22Rv1 (cell line): ENCODE measurements around the gene AURKA.

ENCODE experiments used
- H3K27ac ChIP-seq: fragments of 450-650 bp; 2 replicates; pipeline ENCODE4 v1.5.1; 2017
- ZFX ChIP-seq: fragments of 450-650 bp; IDR thresholded peaks from 2 replicates; pipeline ENCODE4 v1.6.1; 2017; ENCODE audit warnings: antibody characterized with exemption, borderline replicate concordance
- TF ChIP-seq, protein P1 (sequence below): fragments of 450-650 bp; IDR thresholded peaks from 2 replicates; pipeline ENCODE4 v1.5.1; 2017; ENCODE audit warnings: mild to moderate bottlenecking

The AURKA gene

DNA sequence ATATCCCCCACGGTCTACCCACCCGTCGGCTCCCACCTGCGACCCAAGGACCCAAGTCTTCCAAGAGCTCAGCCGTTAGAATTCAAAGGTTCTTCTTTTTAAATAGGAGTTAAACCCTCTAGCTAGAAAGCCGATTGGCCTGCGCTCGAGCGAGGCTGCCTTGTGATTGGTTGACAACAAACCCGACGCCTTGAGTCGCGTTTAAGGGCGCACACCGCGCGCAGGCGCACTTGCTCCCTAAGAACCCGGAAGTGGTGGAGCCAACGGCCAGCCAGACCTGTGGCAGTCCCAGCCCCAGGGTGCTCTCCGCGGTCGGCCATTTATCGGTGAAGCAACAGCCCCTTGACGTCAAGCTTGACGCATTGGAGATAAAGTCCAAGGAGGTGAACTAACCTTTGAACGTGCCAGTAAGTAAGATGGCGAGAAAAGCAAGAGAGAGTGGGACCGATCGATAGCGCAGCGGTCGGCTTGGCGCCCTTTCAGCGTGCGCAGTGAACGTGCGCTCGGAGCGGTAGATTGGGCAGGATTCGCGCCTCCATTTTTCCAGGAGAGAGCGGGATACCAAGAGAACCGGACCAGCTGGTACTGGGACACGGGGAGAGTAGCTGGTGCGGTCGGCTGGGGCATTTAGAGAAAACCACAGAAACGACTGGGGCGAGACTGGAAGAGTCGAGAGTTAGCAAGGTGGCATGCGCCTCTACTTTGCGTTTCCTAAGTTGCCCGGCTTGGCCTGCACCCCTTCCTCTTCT is at the start of gene AURKA, which contains the start of gene CSTF1:
AURKA (minus strand) TSS at position 84 of the 749 bp plus-strand sequence. CDS start 4,018 bp downstream, outside the sequence.
CSTF1 (plus strand) TSS at position 514 of the 749 bp plus-strand sequence. CDS start 2,908 bp downstream, outside the sequence.
- no peak for TF ChIP-seq ZFX
- TF ChIP-seq, protein P1, sequence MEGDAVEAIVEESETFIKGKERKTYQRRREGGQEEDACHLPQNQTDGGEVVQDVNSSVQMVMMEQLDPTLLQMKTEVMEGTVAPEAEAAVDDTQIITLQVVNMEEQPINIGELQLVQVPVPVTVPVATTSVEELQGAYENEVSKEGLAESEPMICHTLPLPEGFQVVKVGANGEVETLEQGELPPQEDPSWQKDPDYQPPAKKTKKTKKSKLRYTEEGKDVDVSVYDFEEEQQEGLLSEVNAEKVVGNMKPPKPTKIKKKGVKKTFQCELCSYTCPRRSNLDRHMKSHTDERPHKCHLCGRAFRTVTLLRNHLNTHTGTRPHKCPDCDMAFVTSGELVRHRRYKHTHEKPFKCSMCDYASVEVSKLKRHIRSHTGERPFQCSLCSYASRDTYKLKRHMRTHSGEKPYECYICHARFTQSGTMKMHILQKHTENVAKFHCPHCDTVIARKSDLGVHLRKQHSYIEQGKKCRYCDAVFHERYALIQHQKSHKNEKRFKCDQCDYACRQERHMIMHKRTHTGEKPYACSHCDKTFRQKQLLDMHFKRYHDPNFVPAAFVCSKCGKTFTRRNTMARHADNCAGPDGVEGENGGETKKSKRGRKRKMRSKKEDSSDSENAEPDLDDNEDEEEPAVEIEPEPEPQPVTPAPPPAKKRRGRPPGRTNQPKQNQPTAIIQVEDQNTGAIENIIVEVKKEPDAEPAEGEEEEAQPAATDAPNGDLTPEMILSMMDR = no peak
- H3K27ac ChIP-seq = peak within 1 kb of the TSS; percentile 95

DNA sequence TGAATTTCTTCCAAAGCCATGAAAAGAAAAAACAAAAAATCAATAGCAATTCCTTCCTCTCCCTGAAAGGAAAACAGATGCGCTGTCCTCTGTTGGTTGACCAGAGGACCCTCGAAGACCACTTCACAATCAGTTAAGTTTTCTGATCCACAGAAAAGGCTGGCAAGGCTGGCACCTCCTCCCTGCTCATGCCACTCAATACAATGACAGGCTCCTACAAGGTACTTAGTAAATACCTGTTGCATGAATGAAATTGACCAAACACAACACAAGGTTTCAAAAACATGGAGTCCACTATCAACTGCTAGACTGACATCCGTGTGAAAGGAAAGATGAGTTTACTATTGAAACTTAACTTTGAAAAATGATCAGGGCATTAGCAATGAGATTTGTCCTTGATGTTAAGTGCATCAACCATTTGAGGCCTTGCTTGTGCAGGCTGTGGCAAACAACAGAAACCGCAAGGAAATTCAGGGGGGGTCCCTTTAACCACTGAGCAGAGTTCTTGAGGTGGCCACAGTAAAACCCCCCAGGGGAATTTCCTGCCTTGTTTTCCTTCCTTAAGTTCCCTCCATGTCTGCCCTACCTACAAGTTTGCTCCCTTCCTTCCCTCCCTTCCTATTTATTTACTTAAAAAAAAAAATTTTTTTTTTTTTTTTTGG is 48.5 kb upstream of the AURKA start:
- H3K27ac ChIP-seq = no peak overlapping the region
- no peak for TF ChIP-seq ZFX
- TF ChIP-seq, protein P1 = no peak

DNA sequence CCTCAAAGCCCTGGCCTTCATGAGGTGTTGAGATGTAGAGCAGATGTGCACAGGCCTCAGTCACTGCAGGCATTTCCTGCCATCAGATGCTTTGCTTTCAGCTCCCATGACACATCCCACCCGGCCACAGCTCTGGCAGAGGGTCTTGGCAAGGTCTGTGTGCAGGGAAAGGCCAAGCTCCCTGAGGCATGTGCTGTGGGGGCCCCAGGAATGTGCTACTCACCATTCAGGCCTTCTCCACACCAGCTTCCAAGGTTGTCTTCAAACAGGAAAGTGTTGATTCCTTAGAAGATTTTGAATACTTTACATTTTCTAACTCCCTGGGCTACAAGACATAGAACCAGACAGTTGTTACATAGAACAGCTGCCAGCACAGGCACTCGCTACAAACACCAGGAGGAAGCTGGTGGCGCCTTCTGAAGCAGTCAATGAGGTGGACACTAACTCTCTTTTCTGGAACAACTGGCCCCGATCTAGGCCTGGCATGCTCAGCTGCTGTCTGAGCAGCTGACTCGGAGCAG is 47.8 kb upstream of the AURKA start:
- no peak for TF ChIP-seq ZFX
- TF ChIP-seq, protein P1 = no peak
- H3K27ac ChIP-seq = no peak overlapping the region

DNA sequence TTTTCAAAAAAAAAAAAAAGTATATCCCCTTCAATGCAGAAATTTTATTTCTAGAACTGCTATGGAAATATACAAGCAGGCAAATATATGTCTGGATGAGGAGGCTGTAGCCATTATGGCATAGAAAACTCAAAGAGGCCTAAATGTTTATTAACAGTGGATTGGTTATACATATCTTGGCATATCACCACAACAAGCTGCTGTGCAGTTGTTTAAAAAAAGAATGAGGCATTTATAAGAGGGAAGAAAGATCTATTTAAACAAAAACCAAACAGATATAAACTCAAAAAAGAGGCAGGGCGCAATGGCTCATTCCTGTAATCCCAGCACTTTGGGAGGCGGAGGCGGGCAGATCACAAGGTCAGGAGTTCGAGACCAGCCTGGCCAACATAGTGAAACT is 46.3 kb upstream of the AURKA start:
- no peak overlapping the region for H3K27ac ChIP-seq

DNA sequence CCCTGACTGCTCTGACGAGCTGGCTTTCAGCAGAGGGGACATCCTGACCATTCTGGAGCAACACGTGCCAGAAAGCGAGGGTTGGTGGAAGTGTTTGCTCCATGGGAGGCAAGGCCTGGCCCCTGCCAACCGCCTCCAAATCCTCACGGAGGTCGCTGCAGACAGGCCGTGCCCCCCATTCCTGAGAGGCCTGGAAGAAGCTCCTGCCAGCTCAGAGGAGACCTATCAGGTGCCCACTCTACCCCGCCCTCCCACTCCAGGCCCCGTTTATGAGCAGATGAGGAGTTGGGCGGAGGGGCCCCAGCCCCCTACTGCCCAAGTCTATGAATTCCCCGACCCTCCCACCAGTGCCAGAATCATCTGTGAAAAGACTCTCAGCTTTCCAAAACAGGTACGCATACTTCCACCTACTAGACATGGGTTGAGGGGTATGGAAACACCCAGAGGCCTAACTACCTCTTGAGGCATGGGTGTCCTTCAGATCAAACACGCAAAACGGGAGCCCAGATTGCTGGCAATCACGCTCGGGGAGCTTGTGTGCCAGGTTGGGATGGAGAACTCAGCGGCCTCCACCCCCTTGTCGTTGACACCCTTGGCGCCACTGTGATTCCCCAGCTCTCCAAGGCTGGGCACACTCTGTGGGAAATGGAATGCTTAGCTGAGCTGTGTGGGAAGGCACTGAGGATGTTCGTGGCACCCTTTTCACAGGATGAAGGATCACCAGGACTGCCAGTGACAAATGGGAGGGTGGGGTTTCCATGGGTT is 45.4 kb upstream of the AURKA start:
- H3K27ac ChIP-seq = no peak overlapping the region
- TF ChIP-seq ZFX = no peak
- TF ChIP-seq, protein P1 = no peak

More for the DNA sequence above, 46.3 kb upstream of the AURKA start:
- TF ChIP-seq, protein P1 = no peak
- no peak for TF ChIP-seq ZFX

DNA sequence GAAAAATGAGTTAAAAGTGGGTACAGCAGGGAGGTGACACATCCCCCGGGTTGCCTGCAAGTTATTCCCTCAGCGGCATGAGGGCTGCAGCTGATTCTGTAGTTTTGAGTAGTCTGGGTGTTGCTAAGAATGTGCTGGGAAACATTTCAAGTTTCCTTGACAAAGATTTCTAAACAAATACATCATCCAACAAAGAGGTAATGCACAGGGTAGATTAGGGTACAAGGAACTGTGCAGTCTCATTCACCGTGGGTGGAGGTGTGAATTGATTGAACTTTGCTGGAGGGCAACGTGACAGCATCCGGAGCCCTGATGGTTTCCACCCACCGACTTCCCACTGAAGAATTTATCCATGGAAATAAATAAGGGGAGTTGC is 41.9 kb upstream of the AURKA start:
- TF ChIP-seq, protein P1 = no peak
- TF ChIP-seq ZFX = no peak
- no peak overlapping the region for H3K27ac ChIP-seq
